ENCODE results near the gene CSF3R.
"Not testable (repeated sequence)": the region's sequence is repeated elsewhere in the genome, so short reads cannot be mapped to it uniquely, and the experiment has no call there.

CSF3R gene

GRCh38 chr1:36502616-36503015 is 19.9 kb upstream of the CSF3R start:
- H3K9ac ChIP-seq (ENCODE audit: low read length in 5 of 5): no peak overlapping the region
- peaks cover 3 to 12% (median 10%) of the 10 kb centered on the region in 5 donors for H3K27me3 ChIP-seq (ENCODE audit: control insufficient read depth in 5 of 5, insufficient read depth in 4 of 5, low read length in 5 of 5)
- no peaks in the 10 kb centered on the region for H3K36me3 ChIP-seq (ENCODE audit: control insufficient read depth in 5 of 5, insufficient read depth in 5 of 5, low read length in 5 of 5)
- no peak overlapping the region for H3K4me3 ChIP-seq (ENCODE audit: low read depth in 1 of 5, low read length in 5 of 5)
- no peak overlapping the region for H3K27ac ChIP-seq (ENCODE audit: low read depth, low read length)
- no peaks in the 10 kb centered on the region for H3K9me3 ChIP-seq (ENCODE audit: control insufficient read depth in 5 of 5, low read length in 5 of 5)
- no peaks in the 10 kb centered on the region for H3K4me1 ChIP-seq (ENCODE audit: control insufficient read depth in 5 of 5, insufficient read depth in 5 of 5, low read length in 5 of 5)

- not testable (repeated sequence) for H3K36me3 ChIP-seq (ENCODE audit: control insufficient read depth in 5 of 5, insufficient read depth in 5 of 5, low read length in 5 of 5); H3K9me3 ChIP-seq (ENCODE audit: control insufficient read depth in 5 of 5, low read length in 5 of 5); H3K4me1 ChIP-seq (ENCODE audit: control insufficient read depth in 5 of 5, insufficient read depth in 5 of 5, low read length in 5 of 5); H3K27me3 ChIP-seq (ENCODE audit: control insufficient read depth in 5 of 5, insufficient read depth in 4 of 5, low read length in 5 of 5); H3K4me3 ChIP-seq (ENCODE audit: low read depth in 1 of 5, low read length in 5 of 5); H3K9ac ChIP-seq (ENCODE audit: low read length in 5 of 5); H3K27ac ChIP-seq (ENCODE audit: low read depth, low read length)
These were observed 19.2 kb upstream of the CSF3R start for GRCh38 chr1:36501911-36502310.

GRCh38 chr1:36497207-36497606 is 14.5 kb upstream of the CSF3R start:
- H3K9ac ChIP-seq (ENCODE audit: low read length in 5 of 5): no peak overlapping the region
- no peaks in the 10 kb centered on the region for H3K36me3 ChIP-seq (ENCODE audit: control insufficient read depth in 5 of 5, insufficient read depth in 5 of 5, low read length in 5 of 5)
- no peak overlapping the region for H3K27ac ChIP-seq (ENCODE audit: low read depth, low read length)
- no peak overlapping the region for H3K4me3 ChIP-seq (ENCODE audit: low read depth in 1 of 5, low read length in 5 of 5)
- H3K27me3 ChIP-seq (ENCODE audit: control insufficient read depth in 5 of 5, insufficient read depth in 4 of 5, low read length in 5 of 5): no peaks in the 10 kb centered on the region
- no peaks in the 10 kb centered on the region for H3K9me3 ChIP-seq (ENCODE audit: control insufficient read depth in 5 of 5, low read length in 5 of 5)
- H3K4me1 ChIP-seq (ENCODE audit: control insufficient read depth in 5 of 5, insufficient read depth in 5 of 5, low read length in 5 of 5): no peaks in the 10 kb centered on the region

DNA sequence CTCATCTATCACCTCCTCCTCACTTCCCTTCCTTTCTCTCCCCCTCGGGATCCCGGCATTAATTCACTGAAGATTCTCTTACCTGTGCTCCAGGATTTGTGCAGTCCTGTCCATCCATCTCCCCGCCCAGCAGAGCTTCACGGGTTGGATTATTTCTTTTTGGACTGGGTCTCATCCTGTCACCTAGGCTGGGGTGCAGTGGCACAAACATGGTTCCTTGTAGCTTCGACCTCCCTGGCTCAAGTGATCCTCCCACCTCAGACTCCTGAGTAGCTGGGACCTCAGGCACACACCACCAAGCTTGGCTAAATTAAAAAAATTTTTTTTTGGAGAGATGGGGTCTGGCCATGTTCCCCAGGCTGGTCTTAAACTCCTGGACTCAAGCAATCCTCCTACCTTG is 12.3 kb upstream of the CSF3R start:
- Histone ChIP-seq H3K4me3 (ENCODE audit: low read depth in 1 of 5, low read length in 5 of 5) (no peak overlapping the region), H3K27ac (ENCODE audit: low read depth, low read length) (no peak overlapping the region), H3K4me1 (ENCODE audit: control insufficient read depth in 5 of 5, insufficient read depth in 5 of 5, low read length in 5 of 5) (no peaks in the 10 kb centered on the region), H3K36me3 (ENCODE audit: control insufficient read depth in 5 of 5, insufficient read depth in 5 of 5, low read length in 5 of 5) (no peaks in the 10 kb centered on the region), H3K9me3 (ENCODE audit: control insufficient read depth in 5 of 5, low read length in 5 of 5) (no peaks in the 10 kb centered on the region), H3K27me3 (ENCODE audit: control insufficient read depth in 5 of 5, insufficient read depth in 4 of 5, low read length in 5 of 5) (no peaks in the 10 kb centered on the region), H3K9ac (ENCODE audit: low read length in 5 of 5) (no peak overlapping the region)

- no peak overlapping the region for H3K9ac ChIP-seq (ENCODE audit: low read length in 5 of 5)
- no peaks in the 10 kb centered on the region for H3K36me3 ChIP-seq (ENCODE audit: control insufficient read depth in 5 of 5, insufficient read depth in 5 of 5, low read length in 5 of 5)
- H3K27me3 ChIP-seq (ENCODE audit: control insufficient read depth in 5 of 5, insufficient read depth in 4 of 5, low read length in 5 of 5): no peaks in the 10 kb centered on the region
- H3K4me3 ChIP-seq (ENCODE audit: low read depth in 1 of 5, low read length in 5 of 5): no peak overlapping the region
- no peak overlapping the region for H3K27ac ChIP-seq (ENCODE audit: low read depth, low read length)
- H3K9me3 ChIP-seq (ENCODE audit: control insufficient read depth in 5 of 5, low read length in 5 of 5): no peaks in the 10 kb centered on the region
- no peaks in the 10 kb centered on the region for H3K4me1 ChIP-seq (ENCODE audit: control insufficient read depth in 5 of 5, insufficient read depth in 5 of 5, low read length in 5 of 5)
These were observed 10.8 kb upstream of the CSF3R start for GRCh38 chr1:36493524-36493923.

GRCh38 chr1:36492491-36492890 is 9.8 kb upstream of the CSF3R start:
- H3K9me3 ChIP-seq (ENCODE audit: control insufficient read depth in 5 of 5, low read length in 5 of 5): no peaks in the 10 kb centered on the region
- no peaks in the 10 kb centered on the region for H3K36me3 ChIP-seq (ENCODE audit: control insufficient read depth in 5 of 5, insufficient read depth in 5 of 5, low read length in 5 of 5)
- H3K4me1 ChIP-seq (ENCODE audit: control insufficient read depth in 5 of 5, insufficient read depth in 5 of 5, low read length in 5 of 5): peaks cover 0 to 2% (median 0%) of the 10 kb centered on the region in 5 donors
- H3K4me3 ChIP-seq (ENCODE audit: low read depth in 1 of 5, low read length in 5 of 5): no peak overlapping the region
- no peak overlapping the region for H3K27ac ChIP-seq (ENCODE audit: low read depth, low read length)
- H3K27me3 ChIP-seq (ENCODE audit: control insufficient read depth in 5 of 5, insufficient read depth in 4 of 5, low read length in 5 of 5): no peaks in the 10 kb centered on the region
- H3K9ac ChIP-seq (ENCODE audit: low read length in 5 of 5): no peak overlapping the region

GRCh38 chr1:36489258-36490051 is 6.7 kb upstream of the CSF3R start:
- H3K36me3 ChIP-seq (ENCODE audit: control insufficient read depth in 5 of 5, insufficient read depth in 5 of 5, low read length in 5 of 5); H3K9ac ChIP-seq (ENCODE audit: low read length in 5 of 5); H3K27ac ChIP-seq (ENCODE audit: low read depth, low read length); H3K27me3 ChIP-seq (ENCODE audit: control insufficient read depth in 5 of 5, insufficient read depth in 4 of 5, low read length in 5 of 5); H3K9me3 ChIP-seq (ENCODE audit: control insufficient read depth in 5 of 5, low read length in 5 of 5); H3K4me3 ChIP-seq (ENCODE audit: low read depth in 1 of 5, low read length in 5 of 5): not testable (repeated sequence)
- H3K4me1 ChIP-seq (ENCODE audit: control insufficient read depth in 5 of 5, insufficient read depth in 5 of 5, low read length in 5 of 5): peaks cover 0 to 19% (median 8%) of the 10 kb centered on the region in 5 donors

- no peak overlapping the region for H3K27ac ChIP-seq (ENCODE audit: low read depth, low read length)
These were observed 5.2 kb upstream of the CSF3R start for GRCh38 chr1:36487906-36488305.

GRCh38 chr1:36487336-36487725 is 4.6 kb upstream of the CSF3R start:
- H3K4me3 ChIP-seq (ENCODE audit: low read depth in 1 of 5, low read length in 5 of 5); H3K27me3 ChIP-seq (ENCODE audit: control insufficient read depth in 5 of 5, insufficient read depth in 4 of 5, low read length in 5 of 5); H3K9me3 ChIP-seq (ENCODE audit: control insufficient read depth in 5 of 5, low read length in 5 of 5); H3K27ac ChIP-seq (ENCODE audit: low read depth, low read length); H3K36me3 ChIP-seq (ENCODE audit: control insufficient read depth in 5 of 5, insufficient read depth in 5 of 5, low read length in 5 of 5): not testable (repeated sequence)
- Histone ChIP-seq H3K4me1 (ENCODE audit: control insufficient read depth in 5 of 5, insufficient read depth in 5 of 5, low read length in 5 of 5) (peaks cover 0 to 25% (median 8%) of the 10 kb centered on the region in 5 donors), H3K9ac (ENCODE audit: low read length in 5 of 5) (peak overlapping the region in 1 of 5 donors; percentile 35)

More at GRCh38 chr1:36487906-36488305, 5.2 kb upstream of the CSF3R start:
- Histone ChIP-seq H3K9me3 (ENCODE audit: control insufficient read depth in 5 of 5, low read length in 5 of 5) (no peaks in the 10 kb centered on the region), H3K36me3 (ENCODE audit: control insufficient read depth in 5 of 5, insufficient read depth in 5 of 5, low read length in 5 of 5) (no peaks in the 10 kb centered on the region), H3K4me3 (ENCODE audit: low read depth in 1 of 5, low read length in 5 of 5) (no peak overlapping the region), H3K9ac (ENCODE audit: low read length in 5 of 5) (no peak overlapping the region), H3K4me1 (ENCODE audit: control insufficient read depth in 5 of 5, insufficient read depth in 5 of 5, low read length in 5 of 5) (peaks cover 0 to 21% (median 8%) of the 10 kb centered on the region in 5 donors), H3K27me3 (ENCODE audit: control insufficient read depth in 5 of 5, insufficient read depth in 4 of 5, low read length in 5 of 5) (no peaks in the 10 kb centered on the region)

DNA sequence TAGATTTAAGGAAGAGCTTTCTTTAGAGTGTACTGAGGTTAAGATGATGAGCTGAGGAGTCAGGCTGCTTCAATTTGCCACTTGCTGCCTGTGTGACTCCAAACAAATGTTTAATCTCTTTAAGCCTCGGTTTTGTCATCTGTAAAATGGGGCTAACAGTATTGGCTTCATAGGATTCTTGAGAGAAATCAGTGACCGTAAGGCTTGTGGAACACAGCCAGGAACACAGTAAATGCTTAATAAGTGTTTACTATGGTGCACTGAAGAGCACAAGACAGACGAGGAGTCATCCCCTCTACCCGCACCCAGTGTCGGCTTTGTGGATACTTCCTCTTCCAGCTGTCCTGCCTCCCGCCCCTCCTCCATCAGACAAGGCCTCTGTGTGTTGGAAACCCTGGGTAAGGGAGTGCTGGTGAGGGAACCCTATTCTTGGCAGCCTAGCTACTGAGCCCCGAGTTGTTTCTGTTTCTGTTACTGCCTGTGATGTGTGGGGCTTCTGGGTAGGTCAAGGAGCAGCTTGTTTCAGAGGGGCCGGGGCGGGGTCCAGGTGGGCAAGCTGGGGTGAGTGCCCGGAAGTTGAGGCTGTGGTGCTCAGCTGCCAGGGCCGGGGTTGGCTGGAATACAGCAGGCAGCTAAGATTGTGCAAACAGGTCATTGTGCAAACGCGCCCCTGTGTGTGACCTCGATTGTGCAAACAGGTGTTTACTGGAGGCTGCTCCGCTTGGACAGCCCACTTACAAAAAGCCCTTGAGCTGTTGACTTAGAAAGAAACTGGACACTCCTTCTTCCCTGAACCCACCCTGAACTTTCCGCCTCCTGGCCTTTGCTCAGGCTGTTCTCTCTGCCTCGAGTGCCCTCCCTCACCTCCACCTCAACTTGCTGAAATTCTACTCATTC is 4.0 kb upstream of the CSF3R start:
- no peaks in the 10 kb centered on the region for H3K36me3 ChIP-seq (ENCODE audit: control insufficient read depth in 5 of 5, insufficient read depth in 5 of 5, low read length in 5 of 5)
- H3K4me3 ChIP-seq (ENCODE audit: low read depth in 1 of 5, low read length in 5 of 5): peak overlapping the region in 1 of 5 donors; percentile 28
- H3K9me3 ChIP-seq (ENCODE audit: control insufficient read depth in 5 of 5, low read length in 5 of 5): no peaks in the 10 kb centered on the region
- peaks cover 0 to 31% (median 11%) of the 10 kb centered on the region in 5 donors for H3K4me1 ChIP-seq (ENCODE audit: control insufficient read depth in 5 of 5, insufficient read depth in 5 of 5, low read length in 5 of 5)
- no peaks in the 10 kb centered on the region for H3K27me3 ChIP-seq (ENCODE audit: control insufficient read depth in 5 of 5, insufficient read depth in 4 of 5, low read length in 5 of 5)
- H3K27ac ChIP-seq (ENCODE audit: low read depth, low read length): no peak overlapping the region
- peak overlapping the region in 1 of 5 donors; percentile 35 for H3K9ac ChIP-seq (ENCODE audit: low read length in 5 of 5)
